GM18873 (cell line): ENCODE data around the gene VMO1.
"Not testable (repeated sequence)": the region's sequence is repeated elsewhere in the genome, so short reads cannot be mapped to it uniquely, and the experiment has no call there.

Experiments used
- ATAC-seq: cut with Tn5 transposase; IDR thresholded peaks from one replicate; pipeline ENCODE4 v1.9.1; 2021; ENCODE audit warnings: mild to moderate bottlenecking, moderate library complexity, moderate number of reproducible peaks; ENCODE audit not compliant: unreplicated experiment, low FRiP score

The VMO1 gene

GRCh38 chr17:4786106-4786511, at the start of gene VMO1:
TSS of gene VMO1 (minus strand) at chr17:4786364. CDS start at chr17:4786352, 12 bp downstream.
- no peak for ATAC-seq

- ATAC-seq, result no peak
These were observed 48.5 kb upstream of the VMO1 start for GRCh38 chr17:4834681-4835020.

- no peak for ATAC-seq
These were observed 47.9 kb upstream of the VMO1 start for GRCh38 chr17:4833941-4834680.

GRCh38 chr17:4833178-4833940, 47.2 kb upstream of the VMO1 start, which contains the start of gene MINK1:
TSS of gene MINK1 (plus strand) at chr17:4833340. CDS start at chr17:4833584, 244 bp downstream.
- peak; percentile 86 for ATAC-seq

GRCh38 chr17:4832829-4833177, 46.6 kb upstream of the VMO1 start:
- not testable (repeated sequence) for ATAC-seq

GRCh38 chr17:4827399-4827798, 41.2 kb upstream of the VMO1 start:
- no peak for ATAC-seq

GRCh38 chr17:4823373-4824089, 37.4 kb upstream of the VMO1 start:
- no peak for ATAC-seq

- no peak for ATAC-seq
These were observed 36.7 kb upstream of the VMO1 start for GRCh38 chr17:4822835-4823234.

GRCh38 chr17:4818276-4818675, 32.1 kb upstream of the VMO1 start:
- no peak for ATAC-seq

- no peak for ATAC-seq
These were observed 30.7 kb upstream of the VMO1 start for GRCh38 chr17:4816826-4817225.

- no peak for ATAC-seq
These were observed 29.0 kb upstream of the VMO1 start for GRCh38 chr17:4815043-4815675.

- ATAC-seq, result no peak
These were observed 26.5 kb upstream of the VMO1 start for GRCh38 chr17:4812690-4813089.

- ATAC-seq, result no peak
These were observed 25.3 kb upstream of the VMO1 start for GRCh38 chr17:4811471-4811870.

- no peak for ATAC-seq
These were observed 24.6 kb upstream of the VMO1 start for GRCh38 chr17:4810696-4811290.

GRCh38 chr17:4808378-4808767, 22.2 kb upstream of the VMO1 start:
- no peak for ATAC-seq

GRCh38 chr17:4807605-4808377, 21.6 kb upstream of the VMO1 start:
- ATAC-seq, result no peak

GRCh38 chr17:4806777-4807604, 20.8 kb upstream of the VMO1 start, which contains the start of gene PLD2:
TSS of gene PLD2 (plus strand) at chr17:4807152. CDS start at chr17:4807773, 621 bp downstream.
- no peak for ATAC-seq

GRCh38 chr17:4806456-4806776, 20.3 kb upstream of the VMO1 start:
- ATAC-seq, result no peak

GRCh38 chr17:4802228-4802627, 16.1 kb upstream of the VMO1 start, which contains the start of gene C17orf114:
TSS of gene C17orf114 (minus strand) at chr17:4802328.
- ATAC-seq, result no peak
